HG02973 (cell line): ENCODE measurements around the gene ZNF311.

Experiments
- ATAC-seq: cut with Tn5 transposase; IDR thresholded peaks from one replicate; pipeline ENCODE4 v1.9.1; 2021; ENCODE audit warnings: moderate library complexity; ENCODE audit not compliant: unreplicated experiment

ZNF311 gene

GRCh38 chr6:29005183-29005885 lies at the start of gene ZNF311:
Gene ZNF311, minus strand, starts transcription at chr6:29005315. Its CDS starts 1,361 bp downstream, at chr6:29003954.
- no peak for ATAC-seq

GRCh38 chr6:29051680-29052079 lies 46.6 kb upstream of the ZNF311 start:
- ATAC-seq: no peak

- no peak for ATAC-seq
These were observed 40.0 kb upstream of the ZNF311 start, which contains the start of gene OR2W1 for GRCh38 chr6:29045075-29045474. Gene OR2W1, minus strand, starts transcription at chr6:29045175. Its CDS starts 0 bp downstream, at chr6:29045175.

- no peak for ATAC-seq
These were observed 30.8 kb upstream of the ZNF311 start for GRCh38 chr6:29035951-29036350.

GRCh38 chr6:29028821-29029220 lies 23.7 kb upstream of the ZNF311 start:
- ATAC-seq: no peak

- ATAC-seq: no peak
These were observed 20.9 kb upstream of the ZNF311 start for GRCh38 chr6:29025927-29026585.

- no peak for ATAC-seq
These were observed 16.3 kb upstream of the ZNF311 start for GRCh38 chr6:29021434-29021833.

- no peak for ATAC-seq
These were observed 14.5 kb upstream of the ZNF311 start for GRCh38 chr6:29019629-29020028.

- no peak for ATAC-seq
These were observed 12.3 kb upstream of the ZNF311 start for GRCh38 chr6:29017428-29017802.

GRCh38 chr6:29016559-29017427 lies 11.7 kb upstream of the ZNF311 start:
- peak; percentile 82 for ATAC-seq

GRCh38 chr6:29014729-29015608 lies 9.9 kb upstream of the ZNF311 start:
- no peak for ATAC-seq

- no peak for ATAC-seq
These were observed 6.2 kb upstream of the ZNF311 start for GRCh38 chr6:29011276-29011734.

GRCh38 chr6:29009358-29009757 lies 4.2 kb upstream of the ZNF311 start:
- ATAC-seq: no peak

- ATAC-seq: no peak
These were observed 3.0 kb upstream of the ZNF311 start for GRCh38 chr6:29008089-29008488.

- no peak for ATAC-seq
These were observed 8.1 kb downstream of the ZNF311 start for GRCh38 chr6:28996844-28997510.

- ATAC-seq: no peak
These were observed 9.9 kb downstream of the ZNF311 start for GRCh38 chr6:28995093-28995650.

- no peak for ATAC-seq
These were observed 16.4 kb downstream of the ZNF311 start for GRCh38 chr6:28988536-28989311.

- no peak for ATAC-seq
These were observed 19.5 kb downstream of the ZNF311 start for GRCh38 chr6:28985462-28986164.
